Lower lobe of right lung (tissue), 2 donors: ENCODE data around the gene PDGFA. TPM values are rescaled to one million over a fixed set of nuclear protein-coding genes. Genes with fewer than 3 reads are reported as not detected.
A peak's percentile ranks its signal among the peaks of the same experiment; 100 is the strongest.

Experiments
- ATAC-seq, 2 donors: fragments of 200-7000 bp; cut with Tn5 transposase; one replicate each; pipeline ENCODE4 v1.9.1; 2020 to 2022; ENCODE audit warnings: mild to moderate bottlenecking in 2 of 2, moderate library complexity in 2 of 2
- DNase-seq: peaks from one replicate; pipeline ENCODE4 v3.0.0-alpha.2; 2020
- H3K27ac ChIP-seq: fragments of 200-600 bp; one replicate; pipeline ENCODE4 v1.8.0; 2022
- H3K27me3 ChIP-seq: fragments of 200-600 bp; one replicate; pipeline ENCODE4 v1.8.0; 2022; ENCODE audit warnings: low read depth
- H3K36me3 ChIP-seq: fragments of 200-600 bp; one replicate; pipeline ENCODE4 v1.8.0; 2022; ENCODE audit warnings: mild to moderate bottlenecking
- H3K4me1 ChIP-seq: fragments of 200-600 bp; one replicate; pipeline ENCODE4 v1.8.0; 2022
- H3K4me3 ChIP-seq: fragments of 200-600 bp; one replicate; pipeline ENCODE4 v1.8.0; 2022; ENCODE audit warnings: mild to moderate bottlenecking
- H3K9me3 ChIP-seq: fragments of 200-600 bp; one replicate; pipeline ENCODE4 v1.8.0; 2022
- CTCF ChIP-seq: fragments of 200-600 bp; IDR thresholded peaks from one replicate; pipeline ENCODE4 v1.8.0; 2022; ENCODE audit warnings: antibody characterized with exemption, mild to moderate bottlenecking
- intact Hi-C: fragments of 100-400 bp; cut with DNase I; formaldehyde crosslinking; loops from one replicate; pipeline ENCODE4 v1.11.0; 2022
- total RNA-seq: library from RNA; stranded (reverse); fragmentation: NEBNext Ultra II Directional; extraction: Animal tissue kit (Norgen Biotek cat#: 25700); gene quantifications from one replicate; pipeline ENCODE4 v1.2.1, GENCODE V29; 2021
- donor health status: DM: no; HTN: yes; CAD: no; lungs with severe emphysema.

Gene PDGFA
- total RNA-seq, 1 donor from 2014 or later = 27.1 TPM

GRCh38 chr7:520503-521161 lies 986 bp upstream of the PDGFA start:
- TF ChIP-seq CTCF = peak; percentile 6
- H3K27me3 ChIP-seq = peaks cover 36% of the 10 kb centered on the region
- peak overlapping the region; percentile 78 for H3K27ac ChIP-seq
- ATAC-seq (peak; percentile 2 to 13), DNase-seq (no peak)
- peaks cover 52% of the 10 kb centered on the region for H3K4me1 ChIP-seq
- intact Hi-C loops = no loop called here
- no peaks in the 10 kb centered on the region for H3K36me3 ChIP-seq
- peak overlapping the region; percentile 59 for H3K4me3 ChIP-seq
- no peaks in the 10 kb centered on the region for H3K9me3 ChIP-seq

- Histone ChIP-seq H3K4me3 (peak overlapping the region; percentile 73), H3K36me3 (no peaks in the 10 kb centered on the region), H3K27ac (peak overlapping the region; percentile 81), H3K4me1 (peaks cover 67% of the 10 kb centered on the region), H3K27me3 (peaks cover 36% of the 10 kb centered on the region), H3K9me3 (no peaks in the 10 kb centered on the region)
- DNase-seq (peak; percentile 87), ATAC-seq (peak; percentile 67 to 80)
- intact Hi-C loops = no loop called here
- peak; percentile 15 for TF ChIP-seq CTCF
These were observed 789 bp downstream of the PDGFA start for GRCh38 chr7:518630-519483.

- Histone ChIP-seq H3K4me1 (peaks cover 71% of the 10 kb centered on the region), H3K36me3 (no peaks in the 10 kb centered on the region), H3K9me3 (no peaks in the 10 kb centered on the region), H3K27me3 (peaks cover 31% of the 10 kb centered on the region), H3K27ac (peak overlapping the region; percentile 81), H3K4me3 (peak overlapping the region; percentile 73)
- ATAC-seq (peak; percentile 34 to 50), DNase-seq (peak; percentile 80)
- intact Hi-C loops = no loop called here
- no peak for TF ChIP-seq CTCF
These were observed 1.6 kb downstream of the PDGFA start for GRCh38 chr7:517774-518629.

GRCh38 chr7:516606-517456 lies 2.8 kb downstream of the PDGFA start:
- H3K27me3 ChIP-seq = peaks cover 19% of the 10 kb centered on the region
- no peak for ATAC-seq
- no peak for DNase-seq
- peaks cover under 1% of the 10 kb centered on the region for H3K36me3 ChIP-seq
- peak overlapping the region; percentile 73 for H3K4me3 ChIP-seq
- H3K27ac ChIP-seq = peak overlapping the region; percentile 76
- TF ChIP-seq CTCF = no peak
- peaks cover 67% of the 10 kb centered on the region for H3K4me1 ChIP-seq
- intact Hi-C loops = no loop called here
- H3K9me3 ChIP-seq = no peaks in the 10 kb centered on the region
